GM12878 (cell line): ENCODE results near the gene SLC12A1. TPM values are rescaled to one million over a fixed set of nuclear protein-coding genes. Genes with fewer than 3 reads are reported as not detected.

Source experiments
- ATAC-seq: fragments of 200-7000 bp; cut with Tn5 transposase; 3 replicates; pipeline ENCODE4 v1.9.1; 2020; ENCODE audit warnings: mild to moderate bottlenecking, moderate library complexity
- BruUV-seq: library from RNA; stranded (reverse); fragments of 400-500 nt; replicated peaks from 2 replicates; lab custom pipeline; 2021; lab: Mats Ljungman, UMichigan
- CTCF ChIA-PET: fragments of 300-600 bp; sonication (Branson Sonifier 250); formaldehyde crosslinking; extraction: SDS; loops from one replicate; lab custom pipeline; 2021; ENCODE audit warnings: inconsistent platforms; lab: Yijun Ruan, JAX
- POLR2A ChIA-PET: fragments of 350-600 bp; formaldehyde crosslinking; extraction: SDS; loops from one replicate; lab custom pipeline; 2021; ENCODE audit warnings: inconsistent platforms; lab: Charles Lee
- RAD21 ChIA-PET: fragments of 300-600 bp; sonication (Branson Sonifier 250); formaldehyde crosslinking; loops from one replicate; lab custom pipeline; 2023; ENCODE audit warnings: antibody characterized with exemption; ENCODE audit not compliant: unreplicated experiment; lab: Charles Lee
- SMC1A ChIA-PET: fragments of 300-600 bp; sonication (Branson Sonifier 250); formaldehyde crosslinking; loops from one replicate; lab custom pipeline; 2023; ENCODE audit not compliant: unreplicated experiment, uncharacterized antibody; lab: Charles Lee
- DNase-seq: peaks from one replicate; pipeline ENCODE4 v3.0.0-alpha.2; 2011; ENCODE audit warnings: low read depth, low spot score
- FAIRE-seq: peaks from 3 replicates; lab custom pipeline; 2011; peaks lifted over from hg19 to GRCh38; lab: Jason Lieb, UNC
- H2AFZ ChIP-seq: 2 replicates; pipeline ENCODE4 v1.6.0; 2011; ENCODE audit warnings: low read depth, low read length, control low read depth; ENCODE audit not compliant: control insufficient read depth
- H3K27ac ChIP-seq: 2 replicates; pipeline ENCODE4 v1.5.1; 2011; ENCODE audit warnings: control low read depth; ENCODE audit not compliant: control insufficient read depth, insufficient read depth
- H3K27me3 ChIP-seq, 2 experiments: replicated peaks in 1 of 2; 2 replicates each; pipeline versions ENCODE4 v1.6.0 to v1.6.1; 2011; ENCODE audit warnings: low read length in 1 of 2; ENCODE audit not compliant: control insufficient read depth in 2 of 2, insufficient read depth in 2 of 2
- H3K36me3 ChIP-seq, 2 experiments: 2 replicates each; pipeline ENCODE4 v1.5.1; 2011; ENCODE audit warnings: low read length in 1 of 2; ENCODE audit not compliant: control insufficient read depth in 2 of 2, insufficient read depth in 2 of 2
- H3K4me1 ChIP-seq: 2 replicates; pipeline ENCODE4 v1.6.1; 2011; ENCODE audit warnings: mild to moderate bottlenecking, low read length, moderate library complexity, mixed read lengths; ENCODE audit not compliant: control insufficient read depth, insufficient read depth
- H3K4me2 ChIP-seq: 2 replicates; pipeline ENCODE4 v1.6.0; 2011; ENCODE audit warnings: control low read depth; ENCODE audit not compliant: control insufficient read depth, insufficient read depth
- H3K4me3 ChIP-seq: fragments of 200-600 bp; sonication (generic); 2 replicates; pipeline ENCODE4 v1.5.1; 2016
- H3K79me2 ChIP-seq: 2 replicates; pipeline ENCODE4 v1.6.0; 2011; ENCODE audit warnings: low read length; ENCODE audit not compliant: control insufficient read depth, insufficient read depth
- H3K9ac ChIP-seq: 2 replicates; pipeline ENCODE4 v1.8.0; 2011; ENCODE audit warnings: low read length, control low read depth, mixed read lengths; ENCODE audit not compliant: control insufficient read depth, insufficient read depth
- H3K9me3 ChIP-seq: replicated peaks from 3 replicates; pipeline ENCODE4 v1.5.1; 2011; ENCODE audit warnings: mild to moderate bottlenecking, low read length; ENCODE audit not compliant: control insufficient read depth, insufficient read depth
- H4K20me1 ChIP-seq: 2 replicates; pipeline ENCODE4 v1.6.0; 2011; ENCODE audit not compliant: control insufficient read depth, insufficient read depth
- CBFB ChIP-seq: IDR thresholded peaks from 2 replicates; pipeline ENCODE4 v1.6.1; 2016; ENCODE audit warnings: antibody characterized with exemption, low read depth
- CBX3 ChIP-seq: fragments of 200-600 bp; sonication (generic); IDR thresholded peaks from 2 replicates; pipeline ENCODE4 v1.6.1; 2016; ENCODE audit warnings: low read depth, borderline replicate concordance
- CHD2 ChIP-seq: IDR thresholded peaks from 2 replicates; pipeline ENCODE4 v1.6.1; 2011; ENCODE audit warnings: low read depth, low read length, improper control_type of control experiment, borderline replicate concordance
- MTA3 ChIP-seq: IDR thresholded peaks from 2 replicates; pipeline ENCODE4 v1.6.1; 2012; ENCODE audit warnings: low read length, inconsistent platforms, borderline replicate concordance
- NBN ChIP-seq: fragments of 450-650 bp; IDR thresholded peaks from 2 replicates; pipeline ENCODE4 v1.6.1; 2016
- NFXL1 ChIP-seq: fragments of 450-650 bp; IDR thresholded peaks from 2 replicates; pipeline ENCODE4 v1.6.1; 2017; ENCODE audit warnings: antibody characterized with exemption, mild to moderate bottlenecking, borderline replicate concordance
- POLR2AphosphoS2 ChIP-seq: IDR thresholded peaks from 2 replicates; pipeline ENCODE4 v1.6.1; 2011; ENCODE audit warnings: low read depth, mild to moderate bottlenecking, low read length, improper control_type of control experiment, moderate library complexity
- SMC3 ChIP-seq: IDR thresholded peaks from 2 replicates; pipeline ENCODE4 v1.6.1; 2011; ENCODE audit warnings: low read length, improper control_type of control experiment, borderline replicate concordance
- SREBF1 ChIP-seq: IDR thresholded peaks from 2 replicates; pipeline ENCODE4 v1.6.1; 2012; ENCODE audit warnings: mild to moderate bottlenecking, low read length
- STAT3 ChIP-seq: IDR thresholded peaks from 2 replicates; pipeline ENCODE4 v1.6.1; 2011; ENCODE audit warnings: low read depth, low read length, improper control_type of control experiment
- ZNF217 ChIP-seq: fragments of 450-650 bp; IDR thresholded peaks from 2 replicates; pipeline ENCODE4 v1.6.1; 2017; ENCODE audit warnings: antibody characterized with exemption, mild to moderate bottlenecking
- WGBS: methylation state at CpG from one replicate; pipeline ENCODE4 v1.1.6; 2016; ENCODE audit warnings: low lambda C conversion rate; ENCODE audit not compliant: insufficient replicate concordance, insufficient coverage; ENCODE audit errors: missing lambda C conversion rate; 5-methylcytosine and 5-hydroxymethylcytosine counted together
- in situ Hi-C: fragments of 300-500 bp; cut with MboI; formaldehyde crosslinking; loops from 9 replicates; pipeline ENCODE4 v1.14.3; 2018; ENCODE audit warnings: mixed read lengths
- intact Hi-C: fragments of 100-400 bp; cut with micrococcal nuclease; formaldehyde crosslinking; loops from one replicate; pipeline ENCODE4 v1.14.2; 2022; ENCODE audit not compliant: unreplicated experiment
- polyA plus RNA-seq, 11 experiments: library from polyadenylated mRNA; depleted of rRNA in 4 of 11; unstranded in 6 of 11; stranded (reverse) in 5 of 11; fragments of >200 nt; fragmentation: Nextera tagmentation in 4 of 11; fragmentation: Illumina TruSeq in 1 of 11; extraction: Ambion mirVana in 4 of 11; extraction: Trizol in 1 of 11; gene quantifications; 1 replicate in 1 of 11; 2 replicates in 10 of 11; pipeline versions ENCODE4 v1.2.1 to v1.2.3, GENCODE V29; 2011 to 2016; ENCODE audit warnings: inconsistent platforms in 2 of 11, missing spikeins in 2 of 11, low read depth in 1 of 11
- total RNA-seq, 4 experiments: library from RNA; depleted of rRNA in 3 of 4; stranded (reverse); fragments of >200 nt in 3 of 4; fragmentation: Illumina TruSeq in 1 of 4; extraction: Trizol in 1 of 4; gene quantifications; 2 replicates each; pipeline versions ENCODE4 v1.2.1 to v1.2.3, GENCODE V29; 2013 to 2021
- TF ChIP-seq, protein P1 (sequence below): IDR thresholded peaks from 2 replicates; pipeline ENCODE4 v1.6.1; 2012; ENCODE audit warnings: improper control_type of control experiment, low read depth, low read length; ENCODE audit not compliant: insufficient replicate concordance
- TF ChIP-seq, protein P2 (sequence below): fragments of 450-650 bp; IDR thresholded peaks from 2 replicates; pipeline ENCODE4 v1.6.1; 2014; ENCODE audit warnings: mild to moderate bottlenecking

The SLC12A1 gene
- total and polyA plus RNA-seq, 10 of the 15 experiments (the other 5 are each of a cell fraction or from before 2014, with no cell fraction given) = under 0.01 TPM; not detected in 9

DNA sequence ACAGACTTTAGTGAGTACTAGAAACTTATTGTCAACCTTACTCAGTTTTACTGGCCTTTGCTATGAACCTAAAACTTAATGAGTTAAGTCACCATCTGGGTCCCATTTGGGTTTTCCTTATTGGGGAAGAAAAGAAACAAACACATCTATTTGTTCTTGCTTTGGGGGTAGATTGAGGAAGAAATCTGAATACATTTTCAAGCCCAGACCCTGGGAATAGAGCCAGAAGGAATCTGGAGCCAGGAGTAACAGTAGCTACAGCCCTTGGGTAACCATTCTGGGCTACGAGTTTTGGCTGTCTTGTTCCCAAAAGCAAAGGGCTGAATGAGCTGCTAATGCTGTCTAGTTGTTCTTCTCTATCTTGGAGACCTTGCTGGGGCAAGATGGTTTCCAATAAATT, 16.5 kb downstream of the SLC12A1 start:
- DNase-seq (no peak), ATAC-seq (no peak), FAIRE-seq (no peak)
- H3K4me1 ChIP-seq = no peaks in the 10 kb centered on the region
- H3K27ac ChIP-seq = no peak overlapping the region
- TF ChIP-seq STAT3 (no peak), NFXL1 (no peak), POLR2AphosphoS2 (no peak), CBFB (no peak), SREBF1 (no peak), SMC3 (no peak), CBX3 (no peak), CHD2 (no peak), MTA3 (no peak), NBN (no peak), ZNF217 (no peak)
- TF ChIP-seq, protein P1, sequence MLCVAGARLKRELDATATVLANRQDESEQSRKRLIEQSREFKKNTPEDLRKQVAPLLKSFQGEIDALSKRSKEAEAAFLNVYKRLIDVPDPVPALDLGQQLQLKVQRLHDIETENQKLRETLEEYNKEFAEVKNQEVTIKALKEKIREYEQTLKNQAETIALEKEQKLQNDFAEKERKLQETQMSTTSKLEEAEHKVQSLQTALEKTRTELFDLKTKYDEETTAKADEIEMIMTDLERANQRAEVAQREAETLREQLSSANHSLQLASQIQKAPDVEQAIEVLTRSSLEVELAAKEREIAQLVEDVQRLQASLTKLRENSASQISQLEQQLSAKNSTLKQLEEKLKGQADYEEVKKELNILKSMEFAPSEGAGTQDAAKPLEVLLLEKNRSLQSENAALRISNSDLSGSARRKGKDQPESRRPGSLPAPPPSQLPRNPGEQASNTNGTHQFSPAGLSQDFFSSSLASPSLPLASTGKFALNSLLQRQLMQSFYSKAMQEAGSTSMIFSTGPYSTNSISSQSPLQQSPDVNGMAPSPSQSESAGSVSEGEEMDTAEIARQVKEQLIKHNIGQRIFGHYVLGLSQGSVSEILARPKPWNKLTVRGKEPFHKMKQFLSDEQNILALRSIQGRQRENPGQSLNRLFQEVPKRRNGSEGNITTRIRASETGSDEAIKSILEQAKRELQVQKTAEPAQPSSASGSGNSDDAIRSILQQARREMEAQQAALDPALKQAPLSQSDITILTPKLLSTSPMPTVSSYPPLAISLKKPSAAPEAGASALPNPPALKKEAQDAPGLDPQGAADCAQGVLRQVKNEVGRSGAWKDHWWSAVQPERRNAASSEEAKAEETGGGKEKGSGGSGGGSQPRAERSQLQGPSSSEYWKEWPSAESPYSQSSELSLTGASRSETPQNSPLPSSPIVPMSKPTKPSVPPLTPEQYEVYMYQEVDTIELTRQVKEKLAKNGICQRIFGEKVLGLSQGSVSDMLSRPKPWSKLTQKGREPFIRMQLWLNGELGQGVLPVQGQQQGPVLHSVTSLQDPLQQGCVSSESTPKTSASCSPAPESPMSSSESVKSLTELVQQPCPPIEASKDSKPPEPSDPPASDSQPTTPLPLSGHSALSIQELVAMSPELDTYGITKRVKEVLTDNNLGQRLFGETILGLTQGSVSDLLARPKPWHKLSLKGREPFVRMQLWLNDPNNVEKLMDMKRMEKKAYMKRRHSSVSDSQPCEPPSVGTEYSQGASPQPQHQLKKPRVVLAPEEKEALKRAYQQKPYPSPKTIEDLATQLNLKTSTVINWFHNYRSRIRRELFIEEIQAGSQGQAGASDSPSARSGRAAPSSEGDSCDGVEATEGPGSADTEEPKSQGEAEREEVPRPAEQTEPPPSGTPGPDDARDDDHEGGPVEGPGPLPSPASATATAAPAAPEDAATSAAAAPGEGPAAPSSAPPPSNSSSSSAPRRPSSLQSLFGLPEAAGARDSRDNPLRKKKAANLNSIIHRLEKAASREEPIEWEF = no peak
- TF ChIP-seq, protein P2, sequence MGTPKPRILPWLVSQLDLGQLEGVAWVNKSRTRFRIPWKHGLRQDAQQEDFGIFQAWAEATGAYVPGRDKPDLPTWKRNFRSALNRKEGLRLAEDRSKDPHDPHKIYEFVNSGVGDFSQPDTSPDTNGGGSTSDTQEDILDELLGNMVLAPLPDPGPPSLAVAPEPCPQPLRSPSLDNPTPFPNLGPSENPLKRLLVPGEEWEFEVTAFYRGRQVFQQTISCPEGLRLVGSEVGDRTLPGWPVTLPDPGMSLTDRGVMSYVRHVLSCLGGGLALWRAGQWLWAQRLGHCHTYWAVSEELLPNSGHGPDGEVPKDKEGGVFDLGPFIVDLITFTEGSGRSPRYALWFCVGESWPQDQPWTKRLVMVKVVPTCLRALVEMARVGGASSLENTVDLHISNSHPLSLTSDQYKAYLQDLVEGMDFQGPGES = no peak
- BruUV-seq = no TSS peak
- in situ Hi-C loops = no loop called here
- POLR2A ChIA-PET = no interaction called here
- no peak overlapping the region for H3K4me3 ChIP-seq
- 0% methylated on average over 1 of the region's 1 CpG for WGBS
- no peaks in the 10 kb centered on the region for H4K20me1 ChIP-seq
- H2AFZ ChIP-seq = no peak overlapping the region
- no peaks in the 10 kb centered on the region for H3K79me2 ChIP-seq
- H3K27me3 ChIP-seq = no peaks in the 10 kb centered on the region; a peak in 2 of 4 replicates
- RAD21 ChIA-PET = no interaction called here
- intact Hi-C loops = no loop called here
- H3K9ac ChIP-seq = no peak overlapping the region
- CTCF ChIA-PET = no interaction called here
- H3K4me2 ChIP-seq = no peak overlapping the region
- H3K36me3 ChIP-seq = no peaks in the 10 kb centered on the region
- SMC1A ChIA-PET = no interaction called here
- no peaks in the 10 kb centered on the region for H3K9me3 ChIP-seq
